ENCODE measurements around the gene SECISBP2.

DNA sequence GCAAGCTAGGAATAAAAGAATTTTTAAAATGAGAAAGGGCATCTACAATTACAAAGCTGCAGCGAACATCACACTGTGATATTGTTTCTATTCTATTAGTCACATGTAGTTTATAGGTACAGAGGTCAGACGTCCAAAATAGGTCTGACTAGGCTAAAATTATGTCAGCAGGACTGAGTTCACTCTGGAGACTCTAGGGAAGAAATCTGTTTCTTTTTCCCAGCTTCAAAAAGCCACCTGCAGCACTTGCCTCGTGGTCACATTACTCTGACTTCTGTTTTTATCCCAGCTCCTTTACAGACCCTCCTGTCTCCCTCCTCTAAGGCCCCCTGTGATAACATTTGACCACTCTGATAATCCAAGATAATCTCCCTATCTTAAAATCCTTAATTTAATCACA, 12.4 kb upstream of the SECISBP2 start:
- TF ChIP-seq, protein P1, sequence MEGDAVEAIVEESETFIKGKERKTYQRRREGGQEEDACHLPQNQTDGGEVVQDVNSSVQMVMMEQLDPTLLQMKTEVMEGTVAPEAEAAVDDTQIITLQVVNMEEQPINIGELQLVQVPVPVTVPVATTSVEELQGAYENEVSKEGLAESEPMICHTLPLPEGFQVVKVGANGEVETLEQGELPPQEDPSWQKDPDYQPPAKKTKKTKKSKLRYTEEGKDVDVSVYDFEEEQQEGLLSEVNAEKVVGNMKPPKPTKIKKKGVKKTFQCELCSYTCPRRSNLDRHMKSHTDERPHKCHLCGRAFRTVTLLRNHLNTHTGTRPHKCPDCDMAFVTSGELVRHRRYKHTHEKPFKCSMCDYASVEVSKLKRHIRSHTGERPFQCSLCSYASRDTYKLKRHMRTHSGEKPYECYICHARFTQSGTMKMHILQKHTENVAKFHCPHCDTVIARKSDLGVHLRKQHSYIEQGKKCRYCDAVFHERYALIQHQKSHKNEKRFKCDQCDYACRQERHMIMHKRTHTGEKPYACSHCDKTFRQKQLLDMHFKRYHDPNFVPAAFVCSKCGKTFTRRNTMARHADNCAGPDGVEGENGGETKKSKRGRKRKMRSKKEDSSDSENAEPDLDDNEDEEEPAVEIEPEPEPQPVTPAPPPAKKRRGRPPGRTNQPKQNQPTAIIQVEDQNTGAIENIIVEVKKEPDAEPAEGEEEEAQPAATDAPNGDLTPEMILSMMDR (IDR thresholded peaks at IDR 0.05) = no peak
- TF ChIP-seq POLR2A (IDR thresholded peaks at IDR 0.05) = no peak

Data from heart left ventricle (tissue), 13 donors.